HEK293T (cell line): ENCODE measurements around the gene TSACC.
"Not testable (repeated sequence)": the region's sequence is repeated elsewhere in the genome, so short reads cannot be mapped to it uniquely, and the experiment has no call there.

ENCODE experiments used
- CTCF ChIA-PET: fragments of 350-600 bp; formaldehyde crosslinking; extraction: SDS; loops from one replicate; lab custom pipeline; 2021; ENCODE audit warnings: antibody characterized with exemption, inconsistent platforms; lab: Yijun Ruan, JAX
- POLR2A ChIA-PET: fragments of 350-600 bp; formaldehyde crosslinking; extraction: SDS; loops from one replicate; lab custom pipeline; 2020; ENCODE audit warnings: antibody characterized with exemption, inconsistent platforms; lab: Yijun Ruan, JAX
- DNase-seq: peaks from one replicate; pipeline ENCODE4 v3.0.0; 2012; ENCODE audit warnings: mixed read lengths; ENCODE audit errors: extremely low spot score
- ARNT ChIP-seq: fragments of 450-650 bp; IDR thresholded peaks from 2 replicates; pipeline ENCODE4 v1.6.1; 2017; ENCODE audit warnings: mild to moderate bottlenecking
- BHLHE40 ChIP-seq: fragments of 450-650 bp; IDR thresholded peaks from 2 replicates; pipeline ENCODE4 v1.6.1; 2016; ENCODE audit warnings: mild to moderate bottlenecking, moderate library complexity, borderline replicate concordance
- CTBP1 ChIP-seq: fragments of 450-650 bp; IDR thresholded peaks from 2 replicates; pipeline ENCODE4 v1.6.1; 2016; ENCODE audit warnings: borderline replicate concordance
- ELF4 ChIP-seq: fragments of 450-650 bp; IDR thresholded peaks from 2 replicates; pipeline ENCODE4 v1.6.1; 2017; ENCODE audit warnings: antibody characterized with exemption
- FOXA1 ChIP-seq: fragments of 450-650 bp; IDR thresholded peaks from 2 replicates; pipeline ENCODE4 v1.6.1; 2016; ENCODE audit warnings: mild to moderate bottlenecking
- FOXK2 ChIP-seq: fragments of 450-650 bp; IDR thresholded peaks from 2 replicates; pipeline ENCODE4 v1.6.1; 2016; ENCODE audit warnings: mild to moderate bottlenecking
- FOXM1 ChIP-seq: fragments of 450-650 bp; IDR thresholded peaks from 2 replicates; pipeline ENCODE4 v1.6.1; 2017; ENCODE audit warnings: mild to moderate bottlenecking, borderline replicate concordance
- HDGF ChIP-seq: fragments of 450-650 bp; IDR thresholded peaks from 2 replicates; pipeline ENCODE4 v1.6.1; 2017; ENCODE audit warnings: antibody characterized with exemption, borderline replicate concordance
- L3MBTL2 ChIP-seq: fragments of 450-650 bp; conservative IDR thresholded peaks from 2 replicates; pipeline ENCODE4 v1.6.1; 2016; ENCODE audit warnings: mild to moderate bottlenecking
- LEF1 ChIP-seq: fragments of 450-650 bp; IDR thresholded peaks from 2 replicates; pipeline ENCODE4 v1.6.1; 2017; ENCODE audit warnings: mild to moderate bottlenecking, borderline replicate concordance
- NFRKB ChIP-seq: fragments of 450-650 bp; IDR thresholded peaks from 2 replicates; pipeline ENCODE4 v1.6.1; 2016; ENCODE audit warnings: mild to moderate bottlenecking, moderate library complexity
- PKNOX1 ChIP-seq: fragments of 450-650 bp; IDR thresholded peaks from 2 replicates; pipeline ENCODE4 v1.6.1; 2016
- SP1 ChIP-seq: fragments of 450-650 bp; IDR thresholded peaks from 2 replicates; pipeline ENCODE4 v1.6.1; 2017
- SUZ12 ChIP-seq: fragments of 450-650 bp; IDR thresholded peaks from 2 replicates; pipeline ENCODE4 v1.6.1; 2016; ENCODE audit warnings: mild to moderate bottlenecking
- TARDBP ChIP-seq: fragments of 450-650 bp; IDR thresholded peaks from 2 replicates; pipeline ENCODE4 v1.6.1; 2016
- ZNF384 ChIP-seq: fragments of 450-650 bp; IDR thresholded peaks from 2 replicates; pipeline ENCODE4 v1.6.1; 2016

TSACC gene

GRCh38 chr1:156344409-156344808, 6.1 kb downstream of the TSACC start:
- DNase-seq, result no peak
- TF ChIP-seq ARNT (no peak), FOXK2 (no peak), BHLHE40 (no peak), SUZ12 (no peak), FOXM1 (no peak), ZNF384 (no peak), CTBP1 (no peak), SP1 (no peak), TARDBP (no peak), ELF4 (no peak), LEF1 (no peak), HDGF (no peak), L3MBTL2 (no peak), FOXA1 (no peak), NFRKB (no peak), PKNOX1 (no peak)
- CTCF ChIA-PET, result no interaction called here
- POLR2A ChIA-PET, result no interaction called here

- not testable (repeated sequence) for DNase-seq
- ChIA-PET POLR2A (interaction anchor here (0.8 kb wide), 1 partner anchor 8 kb away, joined by 3 read pairs; the partner anchor contains the start of genes CCT3 and TSACC), CTCF (interaction anchor here (1.9 kb wide), 1 partner anchor 9 kb away, joined by 5 read pairs; no protein-coding TSS in a partner anchor)
Measured at GRCh38 chr1:156346035-156346434, 7.7 kb downstream of the TSACC start.

GRCh38 chr1:156346636-156347035, 8.3 kb downstream of the TSACC start:
- CTCF ChIA-PET, result interaction anchor here (1.9 kb wide), 1 partner anchor 10 kb away, joined by 5 read pairs; no protein-coding TSS in a partner anchor
- POLR2A ChIA-PET, result no interaction called here
- DNase-seq, result no peak
- no peak for TF ChIP-seq NFRKB
- TF ChIP-seq HDGF, result no peak
- no peak for TF ChIP-seq FOXA1
- TF ChIP-seq BHLHE40, result no peak
- no peak for TF ChIP-seq ELF4
- TF ChIP-seq ZNF384, result no peak
- TF ChIP-seq FOXM1, result no peak
- TF ChIP-seq ARNT, result no peak
- no peak for TF ChIP-seq PKNOX1
- no peak for TF ChIP-seq SP1
- TF ChIP-seq L3MBTL2, result no peak
- TF ChIP-seq TARDBP, result no peak
- no peak for TF ChIP-seq LEF1

GRCh38 chr1:156347331-156347730, 9.0 kb downstream of the TSACC start:
- ChIA-PET CTCF (interaction anchor here (1.0 to 1.9 kb wide), 3 partner anchors 9 to 38 kb away, joined by 3 to 7 read pairs (median 5); no protein-coding TSS in a partner anchor), POLR2A (interaction anchor here (0.9 to 1.0 kb wide), 2 partner anchors 9 to 12 kb away, joined by 3 read pairs; partner anchors contain the start of genes CCT3 and TSACC)
- DNase-seq, result no peak
- no peak for TF ChIP-seq FOXM1
- TF ChIP-seq PKNOX1, result no peak
- TF ChIP-seq NFRKB, result no peak
- no peak for TF ChIP-seq LEF1
- TF ChIP-seq ARNT, result no peak
- no peak for TF ChIP-seq BHLHE40
- TF ChIP-seq L3MBTL2, result no peak
- no peak for TF ChIP-seq ELF4
- TF ChIP-seq HDGF, result no peak
- TF ChIP-seq SP1, result no peak
- no peak for TF ChIP-seq CTBP1
- no peak for TF ChIP-seq SUZ12
- TF ChIP-seq TARDBP, result no peak
- no peak for TF ChIP-seq FOXK2
- TF ChIP-seq FOXA1, result no peak
- no peak for TF ChIP-seq ZNF384

- DNase-seq, CTCF ChIA-PET: not testable (repeated sequence)
- POLR2A ChIA-PET, result interaction anchor here (1.2 kb wide), 1 partner anchor 14 kb away, joined by 3 read pairs; the partner anchor contains the start of genes CCT3 and TSACC
Measured at GRCh38 chr1:156352481-156352880, 14.2 kb downstream of the TSACC start.

- DNase-seq, result no peak
- CTCF ChIA-PET, result interaction anchor here (0.8 to 1.5 kb wide), 2 partner anchors 8 to 81 kb away, joined by 3 read pairs; no protein-coding TSS in a partner anchor
- POLR2A ChIA-PET, result no interaction called here
- TF ChIP-seq ZNF384 (no peak), ARNT (no peak), FOXK2 (no peak), SUZ12 (no peak), CTBP1 (no peak), FOXA1 (no peak), PKNOX1 (no peak), TARDBP (no peak)
Measured at GRCh38 chr1:156356262-156356874, 18.0 kb downstream of the TSACC start.
